ENCODE results near the gene WDR93.

- TF ChIP-seq CTCF (IDR thresholded peaks at IDR 0.05; ENCODE audit: low read depth, low read length, missing input control) (no peak), RAD21 (IDR thresholded peaks at IDR 0.05) (peak; percentile 44 to 45), GABPA (IDR thresholded peaks at IDR 0.05 in 1 of 2, conservative IDR thresholded peaks at IDR 0.05 in 1 of 2) (peak; percentile 25 to 74), FOXA1 (IDR thresholded peaks at IDR 0.05) (peak; percentile 76)
Observed at GRCh38 chr15:89680282-89680873, 10.2 kb upstream of the WDR93 start.
